ENCODE results near the gene TUBGCP3.

TUBGCP3 gene

DNA sequence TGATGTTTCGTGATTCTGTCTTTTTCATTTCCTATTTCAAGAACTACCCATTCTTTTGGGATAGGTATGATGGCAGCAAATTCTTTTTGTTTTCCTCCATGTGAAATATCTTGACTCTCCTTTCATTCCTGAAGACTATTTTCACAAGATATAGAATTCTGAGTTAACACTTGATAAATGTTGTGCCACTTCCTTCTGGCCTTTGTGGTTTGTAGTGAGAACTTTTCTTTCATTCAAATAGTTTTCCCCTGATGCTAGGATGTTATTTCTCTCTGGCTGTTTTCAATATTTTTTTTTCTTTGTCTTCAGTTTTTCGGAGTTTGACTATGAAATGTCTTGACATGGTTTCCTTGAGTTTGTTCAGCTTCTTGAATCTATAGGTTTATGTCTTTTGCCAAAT, 8.3 kb upstream of the TUBGCP3 start:
- no peak overlapping the region for H3K9ac ChIP-seq (ENCODE audit: low read length in 5 of 5)
- no peaks in the 10 kb centered on the region for H3K4me1 ChIP-seq (ENCODE audit: control insufficient read depth in 5 of 5, insufficient read depth in 5 of 5, low read length in 5 of 5)
- peaks cover 0 to 2% (median 0%) of the 10 kb centered on the region in 5 donors for H3K27me3 ChIP-seq (ENCODE audit: control insufficient read depth in 5 of 5, insufficient read depth in 4 of 5, low read length in 5 of 5)
- no peaks in the 10 kb centered on the region for H3K9me3 ChIP-seq (ENCODE audit: control insufficient read depth in 5 of 5, low read length in 5 of 5)
- no peaks in the 10 kb centered on the region for H3K36me3 ChIP-seq (ENCODE audit: control insufficient read depth in 5 of 5, insufficient read depth in 5 of 5, low read length in 5 of 5)
- no peak overlapping the region for H3K4me3 ChIP-seq (ENCODE audit: low read depth in 1 of 5, low read length in 5 of 5)
- no peak overlapping the region for H3K27ac ChIP-seq (ENCODE audit: low read depth, low read length)

DNA sequence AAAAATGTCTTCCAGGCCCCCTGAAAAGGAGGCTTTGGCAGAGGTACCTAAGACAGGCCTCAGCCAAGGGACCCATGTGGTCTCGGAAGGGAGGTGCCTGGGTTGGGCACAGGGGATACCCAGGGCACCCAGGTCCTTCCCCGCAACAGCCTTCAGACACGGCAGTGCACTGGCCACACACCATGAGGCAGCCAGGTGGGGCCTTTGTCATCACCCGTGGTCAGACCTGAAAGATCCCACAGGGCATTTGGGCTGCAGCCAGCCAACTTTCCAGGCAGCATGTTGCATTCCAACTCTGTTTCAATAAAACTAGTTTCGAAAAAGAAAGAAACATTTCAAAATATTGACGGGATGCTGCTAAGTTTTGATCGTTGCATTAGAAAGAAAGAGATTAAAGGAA, 4.7 kb upstream of the TUBGCP3 start:
- Histone ChIP-seq H3K27ac (ENCODE audit: low read depth, low read length) (no peak overlapping the region), H3K9ac (ENCODE audit: low read length in 5 of 5) (no peak overlapping the region), H3K9me3 (ENCODE audit: control insufficient read depth in 5 of 5, low read length in 5 of 5) (no peaks in the 10 kb centered on the region), H3K36me3 (ENCODE audit: control insufficient read depth in 5 of 5, insufficient read depth in 5 of 5, low read length in 5 of 5) (no peaks in the 10 kb centered on the region), H3K27me3 (ENCODE audit: control insufficient read depth in 5 of 5, insufficient read depth in 4 of 5, low read length in 5 of 5) (peaks cover 0 to 2% (median 0%) of the 10 kb centered on the region in 5 donors), H3K4me1 (ENCODE audit: control insufficient read depth in 5 of 5, insufficient read depth in 5 of 5, low read length in 5 of 5) (peaks cover 2 to 13% (median 7%) of the 10 kb centered on the region in 5 donors), H3K4me3 (ENCODE audit: low read depth in 1 of 5, low read length in 5 of 5) (no peak overlapping the region)

DNA sequence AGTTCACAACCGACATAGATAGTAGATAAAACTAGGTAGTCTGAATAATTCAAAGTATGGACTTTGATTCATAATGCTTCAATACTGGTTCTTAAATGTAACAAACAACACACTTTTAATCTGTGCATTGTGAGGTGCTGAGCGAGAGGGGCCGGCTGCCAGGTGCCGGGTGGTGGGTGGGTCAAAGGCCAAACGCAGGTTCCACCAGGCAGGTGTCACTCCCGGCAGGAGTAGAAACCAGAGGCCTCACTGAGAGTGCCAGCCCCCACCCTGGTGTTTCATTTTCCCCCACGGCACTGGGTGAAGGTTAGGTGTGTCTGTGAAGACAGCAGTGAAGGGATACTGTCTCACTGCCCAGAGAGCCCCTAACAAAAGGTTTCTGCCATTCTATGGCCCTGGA, 4.2 kb upstream of the TUBGCP3 start:
- no peak overlapping the region for H3K9ac ChIP-seq (ENCODE audit: low read length in 5 of 5)
- no peaks in the 10 kb centered on the region for H3K9me3 ChIP-seq (ENCODE audit: control insufficient read depth in 5 of 5, low read length in 5 of 5)
- H3K27me3 ChIP-seq (ENCODE audit: control insufficient read depth in 5 of 5, insufficient read depth in 4 of 5, low read length in 5 of 5) = peaks cover 0 to 2% (median 0%) of the 10 kb centered on the region in 5 donors
- no peak overlapping the region for H3K27ac ChIP-seq (ENCODE audit: low read depth, low read length)
- H3K4me1 ChIP-seq (ENCODE audit: control insufficient read depth in 5 of 5, insufficient read depth in 5 of 5, low read length in 5 of 5) = peaks cover 2 to 15% (median 8%) of the 10 kb centered on the region in 5 donors
- H3K36me3 ChIP-seq (ENCODE audit: control insufficient read depth in 5 of 5, insufficient read depth in 5 of 5, low read length in 5 of 5) = no peaks in the 10 kb centered on the region
- no peak overlapping the region for H3K4me3 ChIP-seq (ENCODE audit: low read depth in 1 of 5, low read length in 5 of 5)

DNA sequence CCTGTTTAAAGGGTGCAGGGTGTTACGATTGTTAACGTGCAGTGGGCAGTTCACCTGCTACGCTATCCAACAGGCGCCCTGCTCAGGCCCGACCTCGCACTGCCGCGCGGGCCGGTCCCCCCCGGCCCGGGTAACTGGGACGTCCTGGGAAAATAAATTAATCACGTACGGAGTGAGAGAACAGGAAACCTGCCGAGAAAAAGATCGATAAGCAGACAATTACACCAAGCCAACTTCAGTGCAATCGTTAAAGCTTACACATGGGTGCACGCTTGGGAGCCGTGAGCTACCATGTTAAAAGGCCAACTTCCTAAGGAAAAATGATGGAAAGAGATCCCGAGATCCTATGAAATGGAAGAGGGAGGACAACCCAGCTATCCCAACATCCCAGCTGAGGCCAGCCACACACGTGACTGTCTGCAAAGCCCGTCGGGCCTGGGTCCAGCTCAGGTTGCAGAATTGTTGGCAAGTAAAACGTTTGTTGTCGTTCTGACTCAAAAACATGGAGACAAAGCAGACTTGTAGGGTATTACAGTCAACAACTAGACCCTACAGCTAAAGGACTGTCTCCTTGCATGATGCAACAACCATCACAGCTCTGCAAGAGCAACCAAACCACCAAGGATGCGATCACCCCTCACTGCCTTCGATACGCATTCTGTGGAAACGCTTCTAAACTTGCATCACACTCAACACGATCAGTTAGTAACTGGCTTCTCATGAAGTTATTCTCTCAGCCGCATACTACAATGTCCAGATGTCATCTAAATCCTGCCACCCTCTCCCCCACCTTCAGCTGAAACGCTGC, 741 bp upstream of the TUBGCP3 start:
- peak overlapping the region; percentile 71 to 98 (median 85) for H3K4me3 ChIP-seq (ENCODE audit: low read depth in 1 of 5, low read length in 5 of 5)
- H3K9ac ChIP-seq (ENCODE audit: low read length in 5 of 5) = peak overlapping the region in 4 of 5 donors; percentile 87 to 95 (median 92)
- peaks cover 6 to 28% (median 18%) of the 10 kb centered on the region in 5 donors for H3K4me1 ChIP-seq (ENCODE audit: control insufficient read depth in 5 of 5, insufficient read depth in 5 of 5, low read length in 5 of 5)
- no peaks in the 10 kb centered on the region for H3K9me3 ChIP-seq (ENCODE audit: control insufficient read depth in 5 of 5, low read length in 5 of 5)
- peak overlapping the region; percentile 95 for H3K27ac ChIP-seq (ENCODE audit: low read depth, low read length)
- H3K36me3 ChIP-seq (ENCODE audit: control insufficient read depth in 5 of 5, insufficient read depth in 5 of 5, low read length in 5 of 5) = peaks cover 0 to under 1% (median 0%) of the 10 kb centered on the region in 5 donors
- H3K27me3 ChIP-seq (ENCODE audit: control insufficient read depth in 5 of 5, insufficient read depth in 4 of 5, low read length in 5 of 5) = no peaks in the 10 kb centered on the region

DNA sequence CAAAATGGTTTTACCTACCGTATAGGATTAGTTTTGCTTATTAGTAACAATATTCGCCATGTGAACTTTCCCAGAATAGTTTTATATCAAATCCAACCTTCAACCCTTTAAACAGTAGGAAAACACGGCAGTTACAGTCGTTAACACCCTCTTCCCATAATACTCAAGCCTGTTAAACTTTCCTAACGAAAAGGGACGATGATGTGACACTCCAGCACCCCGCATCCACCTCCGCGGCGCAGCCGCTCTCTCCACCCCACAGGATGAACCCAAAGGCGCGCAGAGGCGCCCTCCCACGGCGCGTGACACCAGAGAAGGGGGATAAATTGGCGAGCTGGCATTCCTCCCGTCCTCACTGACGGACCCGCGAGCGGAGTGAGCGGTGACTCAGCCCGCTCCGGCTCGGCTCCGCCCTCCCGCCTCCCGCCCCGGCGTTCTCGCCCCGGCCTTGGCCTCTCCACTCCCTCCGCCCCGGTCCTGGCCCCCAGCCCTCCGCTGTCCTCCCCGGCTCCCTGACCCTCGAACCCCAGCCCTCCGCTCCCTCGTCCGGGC, 665 bp downstream of the TUBGCP3 start:
- Histone ChIP-seq H3K4me3 (ENCODE audit: low read depth in 1 of 5, low read length in 5 of 5) (peak overlapping the region; percentile 80 to 98 (median 85)), H3K27ac (ENCODE audit: low read depth, low read length) (peak overlapping the region; percentile 95), H3K36me3 (ENCODE audit: control insufficient read depth in 5 of 5, insufficient read depth in 5 of 5, low read length in 5 of 5) (peaks cover 0 to 2% (median 0%) of the 10 kb centered on the region in 5 donors), H3K4me1 (ENCODE audit: control insufficient read depth in 5 of 5, insufficient read depth in 5 of 5, low read length in 5 of 5) (peaks cover 6 to 34% (median 18%) of the 10 kb centered on the region in 5 donors), H3K9ac (ENCODE audit: low read length in 5 of 5) (peak overlapping the region; percentile 87 to 95 (median 93)), H3K27me3 (ENCODE audit: control insufficient read depth in 5 of 5, insufficient read depth in 4 of 5, low read length in 5 of 5) (no peaks in the 10 kb centered on the region), H3K9me3 (ENCODE audit: control insufficient read depth in 5 of 5, low read length in 5 of 5) (no peaks in the 10 kb centered on the region)

DNA sequence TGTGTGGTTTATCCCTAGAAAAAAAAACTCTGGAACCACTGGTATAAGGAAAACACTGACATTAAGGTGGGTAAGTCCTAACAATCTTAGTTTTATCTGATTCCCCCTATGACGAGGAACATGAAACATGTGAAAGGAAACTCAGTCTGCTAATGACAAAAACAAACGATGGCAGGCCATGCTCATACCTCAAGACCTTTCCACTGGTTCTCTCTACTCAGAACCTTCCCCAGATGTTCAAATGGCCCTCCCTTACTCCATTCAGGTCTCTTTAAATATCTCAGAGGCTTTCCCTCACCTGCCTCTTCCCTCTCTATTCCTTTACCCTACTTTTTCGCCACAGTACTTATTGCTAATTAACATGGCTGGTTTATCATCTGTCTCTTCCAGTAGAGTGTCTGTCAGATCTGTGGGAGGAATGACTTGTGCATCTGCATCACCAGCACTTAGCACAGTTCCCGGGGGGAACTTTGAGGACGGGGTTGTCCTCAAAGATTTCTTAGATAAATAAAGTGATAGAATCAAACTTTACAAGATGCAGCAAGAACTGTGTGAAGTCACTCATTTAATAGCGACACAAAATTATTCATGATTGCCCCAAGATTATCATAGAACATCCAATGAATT, 1.5 kb downstream of the TUBGCP3 start:
- peaks cover 6 to 38% (median 18%) of the 10 kb centered on the region in 5 donors for H3K4me1 ChIP-seq (ENCODE audit: control insufficient read depth in 5 of 5, insufficient read depth in 5 of 5, low read length in 5 of 5)
- H3K4me3 ChIP-seq (ENCODE audit: low read depth in 1 of 5, low read length in 5 of 5) = peak overlapping the region; percentile 80 to 98 (median 85)
- H3K36me3 ChIP-seq (ENCODE audit: control insufficient read depth in 5 of 5, insufficient read depth in 5 of 5, low read length in 5 of 5) = peaks cover 0 to 2% (median 0%) of the 10 kb centered on the region in 5 donors
- peak overlapping the region in 2 of 5 donors; percentile 87 to 92 for H3K9ac ChIP-seq (ENCODE audit: low read length in 5 of 5)
- H3K27me3 ChIP-seq (ENCODE audit: control insufficient read depth in 5 of 5, insufficient read depth in 4 of 5, low read length in 5 of 5) = no peaks in the 10 kb centered on the region
- no peaks in the 10 kb centered on the region for H3K9me3 ChIP-seq (ENCODE audit: control insufficient read depth in 5 of 5, low read length in 5 of 5)
- peak overlapping the region; percentile 95 for H3K27ac ChIP-seq (ENCODE audit: low read depth, low read length)

DNA sequence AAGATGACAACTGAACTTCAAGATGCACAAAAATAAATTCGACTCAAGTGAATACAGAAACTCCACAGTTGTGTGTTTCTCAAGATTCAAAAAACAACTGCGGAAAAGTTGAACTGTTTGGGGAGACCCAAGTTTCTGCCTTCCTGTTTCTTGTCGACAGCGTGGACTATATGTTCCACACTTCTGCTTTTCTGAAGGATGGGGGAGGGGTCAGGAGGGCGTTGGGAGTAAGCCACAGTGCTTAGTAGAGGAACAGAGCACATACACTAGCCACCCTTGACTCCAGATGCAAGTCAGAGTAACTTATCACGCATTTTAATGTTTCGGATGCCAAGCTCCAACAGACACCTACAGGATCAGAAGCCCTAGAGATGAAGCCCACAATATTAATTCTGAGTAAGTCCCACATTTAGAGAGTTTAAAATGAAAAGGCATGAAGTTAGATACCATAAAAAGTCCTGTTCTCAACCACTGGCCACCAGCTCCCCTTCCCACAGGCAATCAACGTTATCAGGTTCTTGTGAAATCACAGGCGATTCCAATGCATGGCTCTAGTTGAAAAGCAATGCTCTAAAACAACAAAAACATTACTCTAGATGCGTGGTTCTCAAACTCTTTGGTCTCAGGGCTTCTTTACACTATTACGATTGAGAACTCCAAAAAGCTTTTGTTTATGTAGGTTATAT, 4.2 kb downstream of the TUBGCP3 start:
- H3K27me3 ChIP-seq (ENCODE audit: control insufficient read depth in 5 of 5, insufficient read depth in 4 of 5, low read length in 5 of 5) = no peaks in the 10 kb centered on the region
- H3K36me3 ChIP-seq (ENCODE audit: control insufficient read depth in 5 of 5, insufficient read depth in 5 of 5, low read length in 5 of 5) = peaks cover 0 to 2% (median 0%) of the 10 kb centered on the region in 5 donors
- H3K27ac ChIP-seq (ENCODE audit: low read depth, low read length) = no peak overlapping the region
- H3K9me3 ChIP-seq (ENCODE audit: control insufficient read depth in 5 of 5, low read length in 5 of 5) = no peaks in the 10 kb centered on the region
- H3K4me3 ChIP-seq (ENCODE audit: low read depth in 1 of 5, low read length in 5 of 5) = no peak overlapping the region
- H3K4me1 ChIP-seq (ENCODE audit: control insufficient read depth in 5 of 5, insufficient read depth in 5 of 5, low read length in 5 of 5) = peaks cover 6 to 36% (median 17%) of the 10 kb centered on the region in 5 donors
- no peak overlapping the region for H3K9ac ChIP-seq (ENCODE audit: low read length in 5 of 5)

DNA sequence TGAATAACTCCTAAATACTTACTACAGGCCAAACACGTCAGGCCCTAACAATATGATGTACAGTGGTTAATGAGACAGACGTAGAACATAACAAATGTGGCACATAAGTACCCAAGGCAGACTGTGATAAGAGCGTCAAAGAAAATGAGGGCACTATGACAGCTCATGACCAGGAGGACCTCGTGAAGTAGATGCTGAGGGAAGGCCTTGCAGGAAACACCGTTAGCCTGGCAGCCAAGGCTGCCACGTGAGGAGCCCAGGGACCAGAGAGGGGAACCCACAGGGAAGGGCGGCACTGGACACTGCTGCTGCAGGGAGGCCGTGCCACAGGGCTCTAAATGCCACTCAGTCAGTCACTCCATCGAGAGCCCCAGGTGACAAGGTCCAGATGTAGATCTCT, 5.7 kb downstream of the TUBGCP3 start:
- Histone ChIP-seq H3K9me3 (ENCODE audit: control insufficient read depth in 5 of 5, low read length in 5 of 5) (no peaks in the 10 kb centered on the region), H3K27me3 (ENCODE audit: control insufficient read depth in 5 of 5, insufficient read depth in 4 of 5, low read length in 5 of 5) (no peaks in the 10 kb centered on the region), H3K4me3 (ENCODE audit: low read depth in 1 of 5, low read length in 5 of 5) (no peak overlapping the region), H3K27ac (ENCODE audit: low read depth, low read length) (no peak overlapping the region), H3K36me3 (ENCODE audit: control insufficient read depth in 5 of 5, insufficient read depth in 5 of 5, low read length in 5 of 5) (peaks cover 0 to 2% (median 0%) of the 10 kb centered on the region in 5 donors), H3K9ac (ENCODE audit: low read length in 5 of 5) (no peak overlapping the region), H3K4me1 (ENCODE audit: control insufficient read depth in 5 of 5, insufficient read depth in 5 of 5, low read length in 5 of 5) (peaks cover 3 to 24% (median 10%) of the 10 kb centered on the region in 5 donors)

DNA sequence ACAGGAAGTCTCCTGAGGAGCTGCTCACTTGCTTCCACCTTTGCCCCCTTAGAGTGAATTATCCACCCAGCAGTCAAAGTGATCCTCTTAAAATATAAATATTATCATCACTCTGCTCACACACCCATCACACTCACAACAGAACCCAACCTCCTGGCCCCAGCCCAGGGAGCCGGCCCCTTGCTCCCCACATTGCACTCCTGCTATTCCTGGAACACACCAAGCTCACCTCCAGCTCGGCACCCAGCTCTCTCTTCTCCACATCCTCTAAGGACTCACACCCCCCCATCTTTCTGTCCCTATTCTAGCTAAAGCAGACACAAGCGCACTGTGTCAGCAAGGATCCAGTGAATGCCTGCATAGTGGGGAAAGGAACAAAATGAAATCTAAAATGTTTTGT, 7.0 kb downstream of the TUBGCP3 start:
- H3K9me3 ChIP-seq (ENCODE audit: control insufficient read depth in 5 of 5, low read length in 5 of 5) = peaks cover 0 to 2% (median 0%) of the 10 kb centered on the region in 5 donors
- peaks cover 0 to 2% (median 0%) of the 10 kb centered on the region in 5 donors for H3K36me3 ChIP-seq (ENCODE audit: control insufficient read depth in 5 of 5, insufficient read depth in 5 of 5, low read length in 5 of 5)
- no peak overlapping the region for H3K9ac ChIP-seq (ENCODE audit: low read length in 5 of 5)
- H3K27me3 ChIP-seq (ENCODE audit: control insufficient read depth in 5 of 5, insufficient read depth in 4 of 5, low read length in 5 of 5) = no peaks in the 10 kb centered on the region
- H3K4me3 ChIP-seq (ENCODE audit: low read depth in 1 of 5, low read length in 5 of 5) = no peak overlapping the region
- no peak overlapping the region for H3K27ac ChIP-seq (ENCODE audit: low read depth, low read length)
- H3K4me1 ChIP-seq (ENCODE audit: control insufficient read depth in 5 of 5, insufficient read depth in 5 of 5, low read length in 5 of 5) = peaks cover 0 to 12% (median 2%) of the 10 kb centered on the region in 5 donors

Data from subcutaneous abdominal adipose tissue (tissue), 5 donors.